ENCODE data around the gene SPINT4.
"Not testable (repeated sequence)": the region's sequence is repeated elsewhere in the genome, so short reads cannot be mapped to it uniquely, and the experiment has no call there.

SPINT4 gene

GRCh38 chr20:45727044-45727443, 4.9 kb downstream of the SPINT4 start:
- Histone ChIP-seq H3K9ac (ENCODE audit: low read depth, low read length) (no peak overlapping the region), H3K4me1 (ENCODE audit: insufficient read depth, low read length) (no peaks in the 10 kb centered on the region), H3K36me3 (ENCODE audit: insufficient read depth, low read length) (no peaks in the 10 kb centered on the region), H3K4me3 (ENCODE audit: low read length) (no peak overlapping the region), H3K9me3 (ENCODE audit: insufficient read depth, low read depth, low read length) (peaks cover 6% of the 10 kb centered on the region; the same call in 1 of the 2 replicates), H3K27me3 (ENCODE audit: insufficient read depth, low read length) (no peaks in the 10 kb centered on the region), H3K27ac (ENCODE audit: low read depth, low read length) (no peak overlapping the region)
- 90% methylated on average over 2 of the region's 2 CpGs for WGBS

- Histone ChIP-seq H3K9ac (ENCODE audit: low read depth, low read length) (no peak overlapping the region), H3K4me3 (ENCODE audit: low read length) (no peak overlapping the region), H3K4me1 (ENCODE audit: insufficient read depth, low read length) (no peaks in the 10 kb centered on the region), H3K27ac (ENCODE audit: low read depth, low read length) (no peak overlapping the region), H3K36me3 (ENCODE audit: insufficient read depth, low read length) (no peaks in the 10 kb centered on the region), H3K27me3 (ENCODE audit: insufficient read depth, low read length) (no peaks in the 10 kb centered on the region), H3K9me3 (ENCODE audit: insufficient read depth, low read depth, low read length) (peaks cover 47% of the 10 kb centered on the region)
Measured at GRCh38 chr20:45732199-45732598, 10.1 kb downstream of the SPINT4 start.

- no peak overlapping the region for H3K27ac ChIP-seq (ENCODE audit: low read depth, low read length)
- H3K9ac ChIP-seq (ENCODE audit: low read depth, low read length): no peak overlapping the region
- H3K9me3 ChIP-seq (ENCODE audit: insufficient read depth, low read depth, low read length): peaks cover 53% of the 10 kb centered on the region
- no peaks in the 10 kb centered on the region for H3K36me3 ChIP-seq (ENCODE audit: insufficient read depth, low read length)
- no peaks in the 10 kb centered on the region for H3K4me1 ChIP-seq (ENCODE audit: insufficient read depth, low read length)
- H3K4me3 ChIP-seq (ENCODE audit: low read length): no peak overlapping the region
- WGBS: 95% methylated on average over 8 of the region's 8 CpGs
- no peaks in the 10 kb centered on the region for H3K27me3 ChIP-seq (ENCODE audit: insufficient read depth, low read length)
Measured at GRCh38 chr20:45735552-45735951, 13.4 kb downstream of the SPINT4 start.

- Histone ChIP-seq H3K9ac (ENCODE audit: low read depth, low read length) (no peak overlapping the region), H3K27me3 (ENCODE audit: insufficient read depth, low read length) (no peaks in the 10 kb centered on the region), H3K9me3 (ENCODE audit: insufficient read depth, low read depth, low read length) (peaks cover 53% of the 10 kb centered on the region), H3K27ac (ENCODE audit: low read depth, low read length) (no peak overlapping the region), H3K36me3 (ENCODE audit: insufficient read depth, low read length) (no peaks in the 10 kb centered on the region), H3K4me3 (ENCODE audit: low read length) (no peak overlapping the region), H3K4me1 (ENCODE audit: insufficient read depth, low read length) (no peaks in the 10 kb centered on the region)
- 95% methylated on average over 23 of the region's 23 CpGs for WGBS
Measured at GRCh38 chr20:45735988-45736387, 13.8 kb downstream of the SPINT4 start.

- Histone ChIP-seq H3K27me3 (ENCODE audit: insufficient read depth, low read length) (no peaks in the 10 kb centered on the region), H3K27ac (ENCODE audit: low read depth, low read length) (no peak overlapping the region), H3K36me3 (ENCODE audit: insufficient read depth, low read length) (no peaks in the 10 kb centered on the region), H3K4me3 (ENCODE audit: low read length) (no peak overlapping the region), H3K4me1 (ENCODE audit: insufficient read depth, low read length) (no peaks in the 10 kb centered on the region), H3K9me3 (ENCODE audit: insufficient read depth, low read depth, low read length) (peaks cover 5% of the 10 kb centered on the region; the same call in 1 of the 2 replicates), H3K9ac (ENCODE audit: low read depth, low read length) (no peak overlapping the region)
- WGBS: 97% methylated on average over 4 of the region's 4 CpGs
Measured at GRCh38 chr20:45742596-45742995, 20.4 kb downstream of the SPINT4 start.

- no peaks in the 10 kb centered on the region for H3K9me3 ChIP-seq (ENCODE audit: insufficient read depth, low read depth, low read length)
- no peak overlapping the region for H3K4me3 ChIP-seq (ENCODE audit: low read length)
- H3K4me1 ChIP-seq (ENCODE audit: insufficient read depth, low read length): no peaks in the 10 kb centered on the region
- H3K27me3 ChIP-seq (ENCODE audit: insufficient read depth, low read length): no peaks in the 10 kb centered on the region
- H3K9ac ChIP-seq (ENCODE audit: low read depth, low read length): no peak overlapping the region
- no peak overlapping the region for H3K27ac ChIP-seq (ENCODE audit: low read depth, low read length)
- H3K36me3 ChIP-seq (ENCODE audit: insufficient read depth, low read length): no peaks in the 10 kb centered on the region
Measured at GRCh38 chr20:45745015-45745414, 22.9 kb downstream of the SPINT4 start.

- H3K9me3 ChIP-seq (ENCODE audit: insufficient read depth, low read depth, low read length): peaks cover 13% of the 10 kb centered on the region
- no peak overlapping the region for H3K4me3 ChIP-seq (ENCODE audit: low read length)
- no peaks in the 10 kb centered on the region for H3K4me1 ChIP-seq (ENCODE audit: insufficient read depth, low read length)
- WGBS: 91% methylated on average over 1 of the region's 1 CpG
- no peaks in the 10 kb centered on the region for H3K36me3 ChIP-seq (ENCODE audit: insufficient read depth, low read length)
- H3K9ac ChIP-seq (ENCODE audit: low read depth, low read length): no peak overlapping the region
- H3K27ac ChIP-seq (ENCODE audit: low read depth, low read length): no peak overlapping the region
- no peaks in the 10 kb centered on the region for H3K27me3 ChIP-seq (ENCODE audit: insufficient read depth, low read length)
Measured at GRCh38 chr20:45751721-45752120, 29.6 kb downstream of the SPINT4 start.

- Histone ChIP-seq H3K9me3 (ENCODE audit: insufficient read depth, low read depth, low read length) (peaks cover 16% of the 10 kb centered on the region), H3K27me3 (ENCODE audit: insufficient read depth, low read length) (no peaks in the 10 kb centered on the region), H3K27ac (ENCODE audit: low read depth, low read length) (no peak overlapping the region), H3K9ac (ENCODE audit: low read depth, low read length) (no peak overlapping the region), H3K36me3 (ENCODE audit: insufficient read depth, low read length) (no peaks in the 10 kb centered on the region), H3K4me3 (ENCODE audit: low read length) (no peak overlapping the region), H3K4me1 (ENCODE audit: insufficient read depth, low read length) (no peaks in the 10 kb centered on the region)
- 92% methylated on average over 3 of the region's 3 CpGs for WGBS
Measured at GRCh38 chr20:45752746-45753145, 30.6 kb downstream of the SPINT4 start.

- Histone ChIP-seq H3K9ac (ENCODE audit: low read depth, low read length) (no peak overlapping the region), H3K27me3 (ENCODE audit: insufficient read depth, low read length) (no peaks in the 10 kb centered on the region), H3K4me1 (ENCODE audit: insufficient read depth, low read length) (no peaks in the 10 kb centered on the region), H3K9me3 (ENCODE audit: insufficient read depth, low read depth, low read length) (peaks cover 30% of the 10 kb centered on the region), H3K4me3 (ENCODE audit: low read length) (no peak overlapping the region), H3K36me3 (ENCODE audit: insufficient read depth, low read length) (no peaks in the 10 kb centered on the region), H3K27ac (ENCODE audit: low read depth, low read length) (no peak overlapping the region)
- WGBS: 91% methylated on average over 4 of the region's 4 CpGs
Measured at GRCh38 chr20:45758096-45758495, 35.9 kb downstream of the SPINT4 start.

- H3K27me3 ChIP-seq (ENCODE audit: insufficient read depth, low read length); H3K27ac ChIP-seq (ENCODE audit: low read depth, low read length); H3K4me3 ChIP-seq (ENCODE audit: low read length); H3K4me1 ChIP-seq (ENCODE audit: insufficient read depth, low read length); H3K36me3 ChIP-seq (ENCODE audit: insufficient read depth, low read length); H3K9ac ChIP-seq (ENCODE audit: low read depth, low read length): not testable (repeated sequence)
- 96% methylated on average over 8 of the region's 8 CpGs for WGBS
- peaks cover 24% of the 10 kb centered on the region for H3K9me3 ChIP-seq (ENCODE audit: insufficient read depth, low read depth, low read length)
Measured at GRCh38 chr20:45759921-45760320, 37.8 kb downstream of the SPINT4 start.

GRCh38 chr20:45761966-45762365, 39.8 kb downstream of the SPINT4 start:
- H3K9ac ChIP-seq (ENCODE audit: low read depth, low read length); H3K36me3 ChIP-seq (ENCODE audit: insufficient read depth, low read length): not testable (repeated sequence)
- WGBS: 97% methylated on average over 12 of the region's 12 CpGs

GRCh38 chr20:45764618-45765282, 42.6 kb downstream of the SPINT4 start:
- Histone ChIP-seq H3K9ac (ENCODE audit: low read depth, low read length) (peak overlapping the region; percentile 71), H3K4me1 (ENCODE audit: insufficient read depth, low read length) (peaks cover 36% of the 10 kb centered on the region), H3K4me3 (ENCODE audit: low read length) (peak overlapping the region; percentile 34), H3K27ac (ENCODE audit: low read depth, low read length) (peak overlapping the region; percentile 97)
- H3K36me3 ChIP-seq (ENCODE audit: insufficient read depth, low read length); H3K9me3 ChIP-seq (ENCODE audit: insufficient read depth, low read depth, low read length); H3K27me3 ChIP-seq (ENCODE audit: insufficient read depth, low read length): not testable (repeated sequence)
- 28% methylated on average over 13 of the region's 13 CpGs for WGBS

More at GRCh38 chr20:45761966-45762365, 39.8 kb downstream of the SPINT4 start:
- H3K4me3 ChIP-seq (ENCODE audit: low read length); H3K27ac ChIP-seq (ENCODE audit: low read depth, low read length); H3K27me3 ChIP-seq (ENCODE audit: insufficient read depth, low read length): not testable (repeated sequence)
- Histone ChIP-seq H3K4me1 (ENCODE audit: insufficient read depth, low read length) (peaks cover 29% of the 10 kb centered on the region), H3K9me3 (ENCODE audit: insufficient read depth, low read depth, low read length) (peaks cover 17% of the 10 kb centered on the region)
